Endothelial cell of umbilical vein (primary cell): ENCODE results near the gene ERO1B. TPM values are rescaled to one million over a fixed set of nuclear protein-coding genes. Genes with fewer than 3 reads are reported as not detected.

ENCODE experiments used
- BruUV-seq: library from RNA; stranded (reverse); fragments of 400-500 nt; replicated peaks from 2 replicates; lab custom pipeline; 2021; lab: Mats Ljungman, UMichigan
- CTCF ChIA-PET: fragments of 300-600, 350-600 bp; sonication (Branson Sonifier 250); formaldehyde crosslinking; loops from one replicate; lab custom pipeline; 2021; ENCODE audit warnings: antibody characterized with exemption, inconsistent platforms; lab: Charles Lee
- POLR2A ChIA-PET: fragments of 300-600, 350-600 bp; sonication (Branson Sonifier 250); formaldehyde crosslinking; loops from one replicate; lab custom pipeline; 2021; ENCODE audit warnings: antibody characterized with exemption, inconsistent platforms; lab: Charles Lee
- DNase-seq: peaks from one replicate; pipeline ENCODE4 v3.0.0-alpha.2; 2011; ENCODE audit warnings: low read depth, low spot score
- FAIRE-seq: peaks from 2 replicates; lab custom pipeline; 2011; peaks lifted over from hg19 to GRCh38; lab: Jason Lieb, UNC
- H2AFZ ChIP-seq: 2 replicates; pipeline ENCODE4 v1.6.0; 2012; ENCODE audit warnings: low read depth, low read length, control low read depth, inconsistent platforms
- H3K27ac ChIP-seq: 2 replicates; pipeline ENCODE4 v1.5.1; 2011; ENCODE audit warnings: low read depth, mild to moderate bottlenecking, control low read depth, low read length, moderate library complexity; ENCODE audit not compliant: insufficient read depth
- H3K27me3 ChIP-seq, 2 experiments: 2 replicates each; pipeline versions ENCODE4 v1.6.0 to v1.6.1; 2011; ENCODE audit warnings: low read length in 2 of 2, mixed read lengths in 1 of 2; ENCODE audit not compliant: control insufficient read depth in 2 of 2, insufficient read depth in 2 of 2
- H3K36me3 ChIP-seq, 2 experiments: 2 replicates in 1 of 2; 3 replicates in 1 of 2; pipeline ENCODE4 v1.5.1; 2011; ENCODE audit warnings: low read length in 2 of 2, mild to moderate bottlenecking in 1 of 2, moderate library complexity in 1 of 2; ENCODE audit not compliant: control insufficient read depth in 2 of 2, insufficient read depth in 2 of 2; ENCODE audit errors: extremely low read depth in 1 of 2
- H3K4me1 ChIP-seq: 3 replicates; pipeline ENCODE4 v1.5.1; 2011; ENCODE audit warnings: mild to moderate bottlenecking, low read length; ENCODE audit not compliant: control insufficient read depth, insufficient read depth; ENCODE audit errors: extremely low read depth
- H3K4me2 ChIP-seq: 2 replicates; pipeline ENCODE4 v1.6.1; 2011; ENCODE audit warnings: low read length, control low read depth, mixed read lengths; ENCODE audit not compliant: insufficient read depth
- H3K4me3 ChIP-seq, 3 experiments: fragments of 200-600 bp in 1 of 3; sonication (generic), shearing (Covaris generic) in 1 of 3; replicated peaks in 1 of 3; 2 replicates each; pipeline ENCODE4 v1.5.1; 2011 to 2016; ENCODE audit warnings: control low read depth in 3 of 3, low read length in 3 of 3, mild to moderate bottlenecking in 2 of 3, inconsistent platforms in 1 of 3, low read depth in 1 of 3, moderate library complexity in 1 of 3; ENCODE audit not compliant: insufficient read depth in 1 of 3
- H3K79me2 ChIP-seq: 2 replicates; pipeline ENCODE4 v1.6.0; 2012; ENCODE audit warnings: low read length, inconsistent platforms; ENCODE audit not compliant: control insufficient read depth, insufficient read depth
- H3K9ac ChIP-seq: replicated peaks from 2 replicates; pipeline ENCODE3; 2011; ENCODE audit warnings: low read length, control low read depth; ENCODE audit not compliant: insufficient read depth; ENCODE audit errors: extremely low read depth
- H3K9me1 ChIP-seq: replicated peaks from 3 replicates; pipeline ENCODE4 v1.6.0; 2011; ENCODE audit warnings: mild to moderate bottlenecking, low read length; ENCODE audit not compliant: control insufficient read depth, insufficient read depth; ENCODE audit errors: extremely low read depth
- H3K9me3 ChIP-seq: replicated peaks from 2 replicates; pipeline ENCODE4 v1.5.1; 2012; ENCODE audit warnings: low read length, inconsistent platforms; ENCODE audit not compliant: control insufficient read depth, insufficient read depth
- H4K20me1 ChIP-seq: replicated peaks from 2 replicates; pipeline ENCODE3; 2011; ENCODE audit warnings: mild to moderate bottlenecking, low read length; ENCODE audit not compliant: control insufficient read depth, insufficient read depth; ENCODE audit errors: extremely low read depth
- CTCF ChIP-seq, 2 donors: IDR thresholded peaks; 1 replicate in 1 of 2; 2 replicates in 1 of 2; pipeline ENCODE4 v1.5.1; 2011; ENCODE audit warnings: low read length in 2 of 2, mild to moderate bottlenecking in 2 of 2, moderate library complexity in 2 of 2, control low read depth in 1 of 2, inconsistent platforms in 1 of 2, low read depth in 1 of 2; ENCODE audit not compliant: insufficient read depth in 1 of 2; ENCODE audit errors: extremely low read depth in 1 of 2
- EZH2 ChIP-seq: IDR thresholded peaks from 2 replicates; pipeline ENCODE4 v1.6.1; 2012; ENCODE audit warnings: borderline replicate concordance, low read depth, mild to moderate bottlenecking, moderate library complexity, low read length, inconsistent platforms; ENCODE audit not compliant: severe bottlenecking
- FOS ChIP-seq: IDR thresholded peaks from 2 replicates; pipeline ENCODE4 v1.6.1; 2011; ENCODE audit warnings: mild to moderate bottlenecking, low read length, moderate library complexity, borderline replicate concordance; ENCODE audit not compliant: insufficient read depth
- GATA2 ChIP-seq: IDR thresholded peaks from 2 replicates; pipeline ENCODE4 v1.7.0; 2011; ENCODE audit warnings: low read depth, mild to moderate bottlenecking, moderate library complexity, mixed read lengths, low read length; ENCODE audit not compliant: insufficient read length, insufficient read depth
- JUN ChIP-seq: IDR thresholded peaks from 2 replicates; pipeline ENCODE4 v1.6.1; 2011; ENCODE audit warnings: borderline replicate concordance, low read depth; ENCODE audit not compliant: insufficient read length, insufficient read depth
- MYC ChIP-seq: IDR thresholded peaks from one replicate; pipeline ENCODE4 v1.6.1; 2011; ENCODE audit warnings: mild to moderate bottlenecking, low read depth, low read length
- POLR2A ChIP-seq: IDR thresholded peaks from 2 replicates; pipeline ENCODE4 v1.6.1; 2012; ENCODE audit warnings: low read depth, mild to moderate bottlenecking, control low read depth, low read length
- POLR2AphosphoS5 ChIP-seq: IDR thresholded peaks from 2 replicates; pipeline ENCODE4 v1.6.1; 2012; ENCODE audit warnings: low read depth, mild to moderate bottlenecking, control low read depth, low read length, moderate library complexity; ENCODE audit not compliant: insufficient read depth
- dilution Hi-C: fragments of 300-500 bp; cut with MboI; formaldehyde crosslinking; loops from one replicate; pipeline ENCODE4 v1.15.0; 2019; ENCODE audit warnings: low sequenced_read_pairs; ENCODE audit not compliant: extremely low pct_ligation_motif_present
- intact Hi-C: fragments of 100-400 bp; cut with micrococcal nuclease; formaldehyde crosslinking; loops from one replicate; pipeline ENCODE4 v1.10.0; 2022
- polyA plus RNA-seq, 4 experiments: library from polyadenylated mRNA; depleted of rRNA in 3 of 4; stranded (reverse) in 3 of 4; unstranded in 1 of 4; fragments of >200 nt; gene quantifications; 2 replicates each; pipeline versions ENCODE4 v1.2.1 to v1.2.3, GENCODE V29; 2011 to 2012; ENCODE audit warnings: missing spikeins in 1 of 4
- total RNA-seq: library from RNA; stranded (reverse); gene quantifications from 2 replicates; pipeline ENCODE4 v1.2.3, GENCODE V29; 2021
- TF ChIP-seq, protein P1 (sequence below): IDR thresholded peaks from 2 replicates; pipeline ENCODE4 v1.6.1; 2011; ENCODE audit not compliant: insufficient read depth, insufficient read length

The ERO1B gene
- total and polyA plus RNA-seq, 2 donors (not counting 3 experiments of a cell fraction or from before 2014, with no cell fraction given): 1.9 to 3.6 TPM

- no peaks in the 10 kb centered on the region for H3K27me3 ChIP-seq
- ChIA-PET POLR2A (no interaction called here), CTCF (interaction anchor here (1.2 to 1.4 kb wide), 2 partner anchors 12 to 117 kb away, joined by 3 to 4 read pairs; no protein-coding TSS in a partner anchor)
- FAIRE-seq (no peak), DNase-seq (no peak)
- H3K4me3 ChIP-seq: no peak overlapping the region
- no TSS peak for BruUV-seq
- no peak overlapping the region for H3K9ac ChIP-seq
- dilution Hi-C loops (no loop called here), intact Hi-C loops (no loop called here)
- H3K79me2 ChIP-seq: no peaks in the 10 kb centered on the region
- H3K9me3 ChIP-seq: no peaks in the 10 kb centered on the region
- no peaks in the 10 kb centered on the region for H3K4me1 ChIP-seq
- no peak overlapping the region for H3K4me2 ChIP-seq
- H3K9me1 ChIP-seq: no peaks in the 10 kb centered on the region
- peaks cover 0 to 2% of the 10 kb centered on the region in 2 experiments for H3K36me3 ChIP-seq
- no peaks in the 10 kb centered on the region for H4K20me1 ChIP-seq
- no peak overlapping the region for H3K27ac ChIP-seq
- TF ChIP-seq CTCF (IDR thresholded peaks at IDR 0.05; ENCODE audit: extremely low read depth in 1 of 2, insufficient read depth in 1 of 2, low read depth in 1 of 2, low read length in 2 of 2) (no peak), JUN (no peak), POLR2AphosphoS5 (no peak), POLR2A (no peak), MYC (no peak), EZH2 (no peak), GATA2 (no peak), FOS (no peak)
- TF ChIP-seq, protein P1, sequence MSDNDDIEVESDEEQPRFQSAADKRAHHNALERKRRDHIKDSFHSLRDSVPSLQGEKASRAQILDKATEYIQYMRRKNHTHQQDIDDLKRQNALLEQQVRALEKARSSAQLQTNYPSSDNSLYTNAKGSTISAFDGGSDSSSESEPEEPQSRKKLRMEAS: no peak
- no peak overlapping the region for H2AFZ ChIP-seq
Observed at GRCh38 chr1:236167154-236167553, 114.6 kb downstream of the ERO1B start.
